GM12878 (cell line): ENCODE measurements around the gene PAOX. TPM values are rescaled to one million over a fixed set of nuclear protein-coding genes. Genes with fewer than 3 reads are reported as not detected.

Source experiments
- ATAC-seq: fragments of 200-7000 bp; cut with Tn5 transposase; 3 replicates; pipeline ENCODE4 v1.9.1; 2020; ENCODE audit warnings: mild to moderate bottlenecking, moderate library complexity
- BruUV-seq: library from RNA; stranded (reverse); fragments of 400-500 nt; replicated peaks from 2 replicates; lab custom pipeline; 2021; lab: Mats Ljungman, UMichigan
- CTCF ChIA-PET: fragments of 300-600 bp; sonication (Branson Sonifier 250); formaldehyde crosslinking; extraction: SDS; loops from one replicate; lab custom pipeline; 2021; ENCODE audit warnings: inconsistent platforms; lab: Yijun Ruan, JAX
- POLR2A ChIA-PET: fragments of 350-600 bp; formaldehyde crosslinking; extraction: SDS; loops from one replicate; lab custom pipeline; 2021; ENCODE audit warnings: inconsistent platforms; lab: Charles Lee
- RAD21 ChIA-PET: fragments of 300-600 bp; sonication (Branson Sonifier 250); formaldehyde crosslinking; loops from one replicate; lab custom pipeline; 2023; ENCODE audit warnings: antibody characterized with exemption; ENCODE audit not compliant: unreplicated experiment; lab: Charles Lee
- SMC1A ChIA-PET: fragments of 300-600 bp; sonication (Branson Sonifier 250); formaldehyde crosslinking; loops from one replicate; lab custom pipeline; 2023; ENCODE audit not compliant: unreplicated experiment, uncharacterized antibody; lab: Charles Lee
- DNase-seq: peaks from one replicate; pipeline ENCODE4 v3.0.0-alpha.2; 2011; ENCODE audit warnings: low read depth, low spot score
- FAIRE-seq: peaks from 3 replicates; lab custom pipeline; 2011; peaks lifted over from hg19 to GRCh38; lab: Jason Lieb, UNC
- H2AFZ ChIP-seq: 2 replicates; pipeline ENCODE4 v1.6.0; 2011; ENCODE audit warnings: low read depth, low read length, control low read depth; ENCODE audit not compliant: control insufficient read depth
- H3K27ac ChIP-seq: 2 replicates; pipeline ENCODE4 v1.5.1; 2011; ENCODE audit warnings: control low read depth; ENCODE audit not compliant: control insufficient read depth, insufficient read depth
- H3K27me3 ChIP-seq, 2 experiments: replicated peaks in 1 of 2; 2 replicates each; pipeline versions ENCODE4 v1.6.0 to v1.6.1; 2011; ENCODE audit warnings: low read length in 1 of 2; ENCODE audit not compliant: control insufficient read depth in 2 of 2, insufficient read depth in 2 of 2
- H3K36me3 ChIP-seq, 2 experiments: 2 replicates each; pipeline ENCODE4 v1.5.1; 2011; ENCODE audit warnings: low read length in 1 of 2; ENCODE audit not compliant: control insufficient read depth in 2 of 2, insufficient read depth in 2 of 2
- H3K4me1 ChIP-seq: 2 replicates; pipeline ENCODE4 v1.6.1; 2011; ENCODE audit warnings: mild to moderate bottlenecking, low read length, moderate library complexity, mixed read lengths; ENCODE audit not compliant: control insufficient read depth, insufficient read depth
- H3K4me2 ChIP-seq: 2 replicates; pipeline ENCODE4 v1.6.0; 2011; ENCODE audit warnings: control low read depth; ENCODE audit not compliant: control insufficient read depth, insufficient read depth
- H3K4me3 ChIP-seq: fragments of 200-600 bp; sonication (generic); 2 replicates; pipeline ENCODE4 v1.5.1; 2016
- H3K79me2 ChIP-seq: 2 replicates; pipeline ENCODE4 v1.6.0; 2011; ENCODE audit warnings: low read length; ENCODE audit not compliant: control insufficient read depth, insufficient read depth
- H3K9ac ChIP-seq: 2 replicates; pipeline ENCODE4 v1.8.0; 2011; ENCODE audit warnings: low read length, control low read depth, mixed read lengths; ENCODE audit not compliant: control insufficient read depth, insufficient read depth
- H3K9me3 ChIP-seq: replicated peaks from 3 replicates; pipeline ENCODE4 v1.5.1; 2011; ENCODE audit warnings: mild to moderate bottlenecking, low read length; ENCODE audit not compliant: control insufficient read depth, insufficient read depth
- H4K20me1 ChIP-seq: 2 replicates; pipeline ENCODE4 v1.6.0; 2011; ENCODE audit not compliant: control insufficient read depth, insufficient read depth
- BMI1 ChIP-seq: fragments of 450-650 bp; IDR thresholded peaks from 2 replicates; pipeline ENCODE4 v1.6.1; 2016; ENCODE audit warnings: mild to moderate bottlenecking, moderate library complexity, borderline replicate concordance
- EED ChIP-seq: sonication (generic); IDR thresholded peaks from 2 replicates; pipeline ENCODE4 v1.6.1; 2016; ENCODE audit warnings: antibody characterized with exemption, low read depth
- RAD51 ChIP-seq: fragments of 450-650 bp; IDR thresholded peaks from 2 replicates; pipeline ENCODE4 v1.6.1; 2016; ENCODE audit warnings: moderate library complexity, mild to moderate bottlenecking, inconsistent platforms
- WRNIP1 ChIP-seq: IDR thresholded peaks from 2 replicates; pipeline ENCODE4 v1.6.1; 2011; ENCODE audit warnings: low read depth, low read length, improper control_type of control experiment, borderline replicate concordance
- YBX1 ChIP-seq: fragments of 450-650 bp; IDR thresholded peaks from 2 replicates; pipeline ENCODE4 v1.6.1; 2016; ENCODE audit warnings: antibody characterized with exemption
- WGBS: methylation state at CpG from one replicate; pipeline ENCODE4 v1.1.6; 2016; ENCODE audit warnings: low lambda C conversion rate; ENCODE audit not compliant: insufficient replicate concordance, insufficient coverage; ENCODE audit errors: missing lambda C conversion rate; 5-methylcytosine and 5-hydroxymethylcytosine counted together
- in situ Hi-C: fragments of 300-500 bp; cut with MboI; formaldehyde crosslinking; loops from 9 replicates; pipeline ENCODE4 v1.14.3; 2018; ENCODE audit warnings: mixed read lengths
- intact Hi-C: fragments of 100-400 bp; cut with micrococcal nuclease; formaldehyde crosslinking; loops from one replicate; pipeline ENCODE4 v1.14.2; 2022; ENCODE audit not compliant: unreplicated experiment
- polyA plus RNA-seq, 11 experiments: library from polyadenylated mRNA; depleted of rRNA in 4 of 11; unstranded in 6 of 11; stranded (reverse) in 5 of 11; fragments of >200 nt; fragmentation: Nextera tagmentation in 4 of 11; fragmentation: Illumina TruSeq in 1 of 11; extraction: Ambion mirVana in 4 of 11; extraction: Trizol in 1 of 11; gene quantifications; 1 replicate in 1 of 11; 2 replicates in 10 of 11; pipeline versions ENCODE4 v1.2.1 to v1.2.3, GENCODE V29; 2011 to 2016; ENCODE audit warnings: inconsistent platforms in 2 of 11, missing spikeins in 2 of 11, low read depth in 1 of 11
- total RNA-seq, 4 experiments: library from RNA; depleted of rRNA in 3 of 4; stranded (reverse); fragments of >200 nt in 3 of 4; fragmentation: Illumina TruSeq in 1 of 4; extraction: Trizol in 1 of 4; gene quantifications; 2 replicates each; pipeline versions ENCODE4 v1.2.1 to v1.2.3, GENCODE V29; 2013 to 2021
- TF ChIP-seq, protein P1 (sequence below): fragments of 150-350 bp; IDR thresholded peaks from 2 replicates; pipeline ENCODE4 v1.6.1; 2014; ENCODE audit warnings: mild to moderate bottlenecking, low read depth, low read length
- TF ChIP-seq, protein P2 (sequence below): IDR thresholded peaks from 2 replicates; pipeline ENCODE4 v1.6.1; 2012; ENCODE audit warnings: low read depth, low read length, improper control_type of control experiment

The PAOX gene
- total and polyA plus RNA-seq, 10 of the 15 experiments (the other 5 are each of a cell fraction or from before 2014, with no cell fraction given) = 1.2 to 22.2 (median 10.5) TPM

- Histone ChIP-seq H3K4me1 (peaks cover 18% of the 10 kb centered on the region), H2AFZ (no peak overlapping the region), H3K4me2 (no peak overlapping the region), H3K36me3 (peaks cover 5 to 9% of the 10 kb centered on the region in 2 experiments), H4K20me1 (no peaks in the 10 kb centered on the region), H3K79me2 (no peaks in the 10 kb centered on the region), H3K9ac (no peak overlapping the region), H3K4me3 (no peak overlapping the region), H3K27ac (no peak overlapping the region), H3K27me3 (no peaks in the 10 kb centered on the region), H3K9me3 (no peaks in the 10 kb centered on the region)
- POLR2A ChIA-PET = no interaction called here
- in situ Hi-C loops (no loop called here), intact Hi-C loops (no loop called here)
- TF ChIP-seq BMI1 (no peak), YBX1 (no peak), RAD51 (no peak), WRNIP1 (no peak), EED (no peak)
- TF ChIP-seq, protein P1, sequence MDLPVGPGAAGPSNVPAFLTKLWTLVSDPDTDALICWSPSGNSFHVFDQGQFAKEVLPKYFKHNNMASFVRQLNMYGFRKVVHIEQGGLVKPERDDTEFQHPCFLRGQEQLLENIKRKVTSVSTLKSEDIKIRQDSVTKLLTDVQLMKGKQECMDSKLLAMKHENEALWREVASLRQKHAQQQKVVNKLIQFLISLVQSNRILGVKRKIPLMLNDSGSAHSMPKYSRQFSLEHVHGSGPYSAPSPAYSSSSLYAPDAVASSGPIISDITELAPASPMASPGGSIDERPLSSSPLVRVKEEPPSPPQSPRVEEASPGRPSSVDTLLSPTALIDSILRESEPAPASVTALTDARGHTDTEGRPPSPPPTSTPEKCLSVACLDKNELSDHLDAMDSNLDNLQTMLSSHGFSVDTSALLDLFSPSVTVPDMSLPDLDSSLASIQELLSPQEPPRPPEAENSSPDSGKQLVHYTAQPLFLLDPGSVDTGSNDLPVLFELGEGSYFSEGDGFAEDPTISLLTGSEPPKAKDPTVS = no peak
- TF ChIP-seq, protein P2, sequence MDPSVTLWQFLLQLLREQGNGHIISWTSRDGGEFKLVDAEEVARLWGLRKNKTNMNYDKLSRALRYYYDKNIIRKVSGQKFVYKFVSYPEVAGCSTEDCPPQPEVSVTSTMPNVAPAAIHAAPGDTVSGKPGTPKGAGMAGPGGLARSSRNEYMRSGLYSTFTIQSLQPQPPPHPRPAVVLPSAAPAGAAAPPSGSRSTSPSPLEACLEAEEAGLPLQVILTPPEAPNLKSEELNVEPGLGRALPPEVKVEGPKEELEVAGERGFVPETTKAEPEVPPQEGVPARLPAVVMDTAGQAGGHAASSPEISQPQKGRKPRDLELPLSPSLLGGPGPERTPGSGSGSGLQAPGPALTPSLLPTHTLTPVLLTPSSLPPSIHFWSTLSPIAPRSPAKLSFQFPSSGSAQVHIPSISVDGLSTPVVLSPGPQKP = no peak
- BruUV-seq = no TSS peak
- FAIRE-seq (no peak), DNase-seq (no peak), ATAC-seq (no peak)
- 91% methylated on average over 29 of the region's 29 CpGs for WGBS
- CTCF ChIA-PET = no interaction called here
- SMC1A ChIA-PET = interaction anchor here (1.5 kb wide), 1 partner anchor 10 kb away, joined by 3 read pairs; no protein-coding TSS in a partner anchor
- RAD21 ChIA-PET = no interaction called here
Observed at GRCh38 chr10:133364645-133365431, 14.2 kb upstream of the PAOX start.
